IMR-90 (cell line): ENCODE measurements around the gene HYDIN. TPM values are rescaled to one million over a fixed set of nuclear protein-coding genes. Genes with fewer than 3 reads are reported as not detected.
"Not testable (repeated sequence)": the region's sequence is repeated elsewhere in the genome, so short reads cannot be mapped to it uniquely, and the experiment has no call there.

Experiments used
- ATAC-seq: fragments of 200-7000 bp; cut with Tn5 transposase; 2 replicates; pipeline ENCODE4 v1.9.1; 2020; ENCODE audit warnings: low read depth, mild to moderate bottlenecking, moderate library complexity
- BruUV-seq: library from RNA; stranded (reverse); fragments of 400-500 nt; replicated peaks from 2 replicates; lab custom pipeline; 2021; lab: Mats Ljungman, UMichigan
- CTCF ChIA-PET: fragments of 300-600 bp; formaldehyde crosslinking; extraction: SDS; loops from one replicate; lab custom pipeline; 2021; ENCODE audit warnings: antibody characterized with exemption; lab: Yijun Ruan, JAX
- POLR2A ChIA-PET: fragments of 300-600 bp; sonication (Branson Sonifier 250); formaldehyde crosslinking; loops from one replicate; lab custom pipeline; 2022; ENCODE audit warnings: antibody characterized with exemption; ENCODE audit not compliant: unreplicated experiment; lab: Charles Lee
- DNase-seq: peaks from one replicate; pipeline ENCODE4 v3.0.0; 2013
- H2AFZ ChIP-seq: replicated peaks from 2 replicates; pipeline ENCODE3; 2013; ENCODE audit warnings: low read length, mild to moderate bottlenecking; ENCODE audit not compliant: poor library complexity
- H2AK5ac ChIP-seq: 2 replicates; pipeline ENCODE4 v1.6.1; 2013; ENCODE audit warnings: low read depth, low read length, inconsistent platforms
- H2AK9ac ChIP-seq: replicated peaks from 2 replicates; pipeline ENCODE3; 2013; ENCODE audit warnings: mild to moderate bottlenecking, low read depth, low read length, moderate library complexity; ENCODE audit not compliant: poor library complexity
- H2BK120ac ChIP-seq: 2 replicates; pipeline ENCODE4 v1.6.1; 2013; ENCODE audit warnings: low read depth, low read length, inconsistent platforms
- H2BK15ac ChIP-seq: 3 replicates; pipeline ENCODE4 v1.6.1; 2013; ENCODE audit warnings: low read depth, low read length, inconsistent platforms
- H2BK20ac ChIP-seq: 2 replicates; pipeline ENCODE4 v1.6.1; 2013; ENCODE audit warnings: low read depth, mild to moderate bottlenecking, inconsistent platforms, low read length, moderate library complexity
- H2BK5ac ChIP-seq: 2 replicates; pipeline ENCODE4 v1.6.1; 2013; ENCODE audit warnings: mild to moderate bottlenecking, low read depth, low read length, inconsistent platforms; ENCODE audit not compliant: poor library complexity, severe bottlenecking
- H3K14ac ChIP-seq: replicated peaks from 2 replicates; pipeline ENCODE4 v1.6.1; 2013; ENCODE audit warnings: low read depth, low read length, inconsistent platforms
- H3K18ac ChIP-seq: 2 replicates; pipeline ENCODE4 v1.6.1; 2013; ENCODE audit warnings: low read depth, low read length, control low read depth
- H3K23ac ChIP-seq: 2 replicates; pipeline ENCODE4 v1.6.1; 2013; ENCODE audit warnings: low read depth, low read length, inconsistent platforms
- H3K27ac ChIP-seq: 2 replicates; pipeline ENCODE4 v1.5.1; 2013; ENCODE audit warnings: mild to moderate bottlenecking, control low read depth, low read length; ENCODE audit not compliant: insufficient read depth
- H3K27me3 ChIP-seq: 2 replicates; pipeline ENCODE4 v1.6.1; 2013; ENCODE audit warnings: low read length; ENCODE audit not compliant: control insufficient read depth, insufficient read depth
- H3K36me3 ChIP-seq: 2 replicates; pipeline ENCODE4 v1.6.1; 2013; ENCODE audit warnings: low read length, mixed read lengths; ENCODE audit not compliant: control insufficient read depth, insufficient read depth
- H3K4ac ChIP-seq: 2 replicates; pipeline ENCODE4 v1.6.1; 2013; ENCODE audit warnings: low read depth, low read length, inconsistent platforms
- H3K4me1 ChIP-seq: 2 replicates; pipeline ENCODE4 v1.6.1; 2013; ENCODE audit warnings: low read length, mixed read lengths; ENCODE audit not compliant: control insufficient read depth, insufficient read depth
- H3K4me2 ChIP-seq: 2 replicates; pipeline ENCODE4 v1.6.1; 2013; ENCODE audit warnings: low read depth, mild to moderate bottlenecking, control low read depth, low read length, moderate library complexity
- H3K4me3 ChIP-seq: 2 replicates; pipeline ENCODE4 v1.5.1; 2013; ENCODE audit warnings: low read depth, mild to moderate bottlenecking, control low read depth, low read length, moderate library complexity; ENCODE audit not compliant: insufficient read depth
- H3K56ac ChIP-seq: 2 replicates; pipeline ENCODE4 v1.6.1; 2013; ENCODE audit warnings: low read length, inconsistent platforms; ENCODE audit not compliant: insufficient read depth; ENCODE audit errors: extremely low read depth
- H3K79me1 ChIP-seq, 2 experiments: 2 replicates each; pipeline ENCODE4 v1.6.1; 2013; ENCODE audit warnings: low read length in 2 of 2, inconsistent platforms in 1 of 2, low read depth in 1 of 2
- H3K9ac ChIP-seq: 2 replicates; pipeline ENCODE4 v1.6.1; 2013; ENCODE audit warnings: low read depth, low read length, control low read depth
- H3K9me1 ChIP-seq: 2 replicates; pipeline ENCODE4 v1.6.1; 2013; ENCODE audit warnings: low read length, inconsistent platforms; ENCODE audit not compliant: insufficient read depth
- H3K9me3 ChIP-seq: 2 replicates; pipeline ENCODE4 v1.6.1; 2013; ENCODE audit warnings: low read length; ENCODE audit not compliant: control insufficient read depth, insufficient read depth
- H4K20me1 ChIP-seq: 2 replicates; pipeline ENCODE4 v1.6.1; 2013; ENCODE audit warnings: low read length, inconsistent platforms; ENCODE audit not compliant: insufficient read depth
- H4K5ac ChIP-seq: 2 replicates; pipeline ENCODE4 v1.6.1; 2013; ENCODE audit warnings: mild to moderate bottlenecking, low read depth, low read length, control low read depth
- H4K8ac ChIP-seq, 2 experiments: 2 replicates each; pipeline ENCODE4 v1.6.1; 2013; ENCODE audit warnings: low read depth in 2 of 2, low read length in 2 of 2, control low read depth in 1 of 2, inconsistent platforms in 1 of 2
- H4K91ac ChIP-seq: 2 replicates; pipeline ENCODE4 v1.6.1; 2013; ENCODE audit warnings: low read depth, low read length, inconsistent platforms; ENCODE audit not compliant: insufficient read depth
- WGBS, 2 experiments: methylation state at CpG; one replicate each; pipeline versions ENCODE4 v1.1.5 to v1.1.7; 2013; ENCODE audit warnings: missing lambda C conversion rate in 2 of 2; ENCODE audit not compliant: insufficient read length in 1 of 2; ENCODE audit errors: extremely low coverage in 2 of 2; 5-methylcytosine and 5-hydroxymethylcytosine counted together
- dilution Hi-C: fragments of 300-500 bp; cut with HindIII; formaldehyde crosslinking; loops from one replicate; pipeline ENCODE4 v1.14.3; 2018; ENCODE audit warnings: low sequenced_read_pairs; ENCODE audit not compliant: unreplicated experiment
- in situ Hi-C: fragments of 300-500 bp; cut with MboI; formaldehyde crosslinking; loops from 3 replicates; pipeline ENCODE4 v1.14.3; 2019; ENCODE audit warnings: low sequenced_read_pairs, inconsistent platforms, mixed read lengths
- intact Hi-C: fragments of 100-400 bp; cut with micrococcal nuclease; formaldehyde crosslinking; loops from 2 replicates; pipeline ENCODE4 v1.10.0; 2022
- polyA plus RNA-seq, 3 experiments: library from polyadenylated mRNA; depleted of rRNA; stranded (reverse); fragments of >200 nt; gene quantifications; 2 replicates each; pipeline ENCODE4 v1.2.3, GENCODE V29; 2012; ENCODE audit warnings: low replicate concordance in 1 of 3
- total RNA-seq: library from RNA; depleted of rRNA; stranded (reverse); fragments of >200 nt; gene quantifications from 2 replicates; pipeline ENCODE4 v1.2.3, GENCODE V29; 2012

The HYDIN gene
- total and polyA plus RNA-seq, 2 of the 4 experiments (the other 2 are of a cell fraction) = 0.18 to 0.27 TPM

- BruUV-seq, H2AK5ac ChIP-seq, H3K4ac ChIP-seq, H2AFZ ChIP-seq, H3K9ac ChIP-seq, H3K27ac ChIP-seq, H3K27me3 ChIP-seq, H2AK9ac ChIP-seq, H4K20me1 ChIP-seq, H3K23ac ChIP-seq, H4K91ac ChIP-seq, H3K9me3 ChIP-seq, DNase-seq, H3K18ac ChIP-seq, H2BK5ac ChIP-seq, H2BK120ac ChIP-seq, H3K4me1 ChIP-seq, CTCF ChIA-PET, H3K36me3 ChIP-seq, in situ Hi-C loops, H3K4me2 ChIP-seq, H3K56ac ChIP-seq, H4K8ac ChIP-seq, POLR2A ChIA-PET, H2BK15ac ChIP-seq, H2BK20ac ChIP-seq, ATAC-seq, H3K79me1 ChIP-seq, dilution Hi-C loops, H3K4me3 ChIP-seq, intact Hi-C loops, H3K9me1 ChIP-seq, H3K14ac ChIP-seq, H4K5ac ChIP-seq: not testable (repeated sequence)
- no CpG with 5 or more reads among the region's 8 CpGs for WGBS, 2 experiments
Observed at GRCh38 chr16:71028032-71028727, 202.3 kb downstream of the HYDIN start.

GRCh38 chr16:71027511-71027910 lies 203.0 kb downstream of the HYDIN start:
- H3K79me1 ChIP-seq, POLR2A ChIA-PET, H3K9ac ChIP-seq, H3K23ac ChIP-seq, H3K14ac ChIP-seq, H2AK9ac ChIP-seq, H3K27ac ChIP-seq, H2AK5ac ChIP-seq, H3K36me3 ChIP-seq, H4K20me1 ChIP-seq, H3K9me3 ChIP-seq, H2AFZ ChIP-seq, H4K8ac ChIP-seq, H3K4ac ChIP-seq, intact Hi-C loops, H3K27me3 ChIP-seq, H3K9me1 ChIP-seq, H4K91ac ChIP-seq, H2BK15ac ChIP-seq, H3K18ac ChIP-seq, H3K56ac ChIP-seq, H2BK5ac ChIP-seq, H3K4me1 ChIP-seq, H3K4me2 ChIP-seq, H3K4me3 ChIP-seq, in situ Hi-C loops, H2BK120ac ChIP-seq, BruUV-seq, CTCF ChIA-PET, H4K5ac ChIP-seq, H2BK20ac ChIP-seq, DNase-seq, ATAC-seq, dilution Hi-C loops: not testable (repeated sequence)
- WGBS, 2 experiments = no CpG with 5 or more reads among the region's 8 CpGs
